NCI-H446 (cell line): ENCODE results near the gene INO80.
"Not testable (repeated sequence)": the region's sequence is repeated elsewhere in the genome, so short reads cannot be mapped to it uniquely, and the experiment has no call there.

Source experiments
- DNase-seq, 2 experiments: peaks; one replicate each; lab custom pipeline; 2025; lab: John Stamatoyannopoulos, UW

The INO80 gene, protein sequence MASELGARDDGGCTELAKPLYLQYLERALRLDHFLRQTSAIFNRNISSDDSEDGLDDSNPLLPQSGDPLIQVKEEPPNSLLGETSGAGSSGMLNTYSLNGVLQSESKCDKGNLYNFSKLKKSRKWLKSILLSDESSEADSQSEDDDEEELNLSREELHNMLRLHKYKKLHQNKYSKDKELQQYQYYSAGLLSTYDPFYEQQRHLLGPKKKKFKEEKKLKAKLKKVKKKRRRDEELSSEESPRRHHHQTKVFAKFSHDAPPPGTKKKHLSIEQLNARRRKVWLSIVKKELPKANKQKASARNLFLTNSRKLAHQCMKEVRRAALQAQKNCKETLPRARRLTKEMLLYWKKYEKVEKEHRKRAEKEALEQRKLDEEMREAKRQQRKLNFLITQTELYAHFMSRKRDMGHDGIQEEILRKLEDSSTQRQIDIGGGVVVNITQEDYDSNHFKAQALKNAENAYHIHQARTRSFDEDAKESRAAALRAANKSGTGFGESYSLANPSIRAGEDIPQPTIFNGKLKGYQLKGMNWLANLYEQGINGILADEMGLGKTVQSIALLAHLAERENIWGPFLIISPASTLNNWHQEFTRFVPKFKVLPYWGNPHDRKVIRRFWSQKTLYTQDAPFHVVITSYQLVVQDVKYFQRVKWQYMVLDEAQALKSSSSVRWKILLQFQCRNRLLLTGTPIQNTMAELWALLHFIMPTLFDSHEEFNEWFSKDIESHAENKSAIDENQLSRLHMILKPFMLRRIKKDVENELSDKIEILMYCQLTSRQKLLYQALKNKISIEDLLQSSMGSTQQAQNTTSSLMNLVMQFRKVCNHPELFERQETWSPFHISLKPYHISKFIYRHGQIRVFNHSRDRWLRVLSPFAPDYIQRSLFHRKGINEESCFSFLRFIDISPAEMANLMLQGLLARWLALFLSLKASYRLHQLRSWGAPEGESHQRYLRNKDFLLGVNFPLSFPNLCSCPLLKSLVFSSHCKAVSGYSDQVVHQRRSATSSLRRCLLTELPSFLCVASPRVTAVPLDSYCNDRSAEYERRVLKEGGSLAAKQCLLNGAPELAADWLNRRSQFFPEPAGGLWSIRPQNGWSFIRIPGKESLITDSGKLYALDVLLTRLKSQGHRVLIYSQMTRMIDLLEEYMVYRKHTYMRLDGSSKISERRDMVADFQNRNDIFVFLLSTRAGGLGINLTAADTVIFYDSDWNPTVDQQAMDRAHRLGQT (N-terminal part only)

DNA sequence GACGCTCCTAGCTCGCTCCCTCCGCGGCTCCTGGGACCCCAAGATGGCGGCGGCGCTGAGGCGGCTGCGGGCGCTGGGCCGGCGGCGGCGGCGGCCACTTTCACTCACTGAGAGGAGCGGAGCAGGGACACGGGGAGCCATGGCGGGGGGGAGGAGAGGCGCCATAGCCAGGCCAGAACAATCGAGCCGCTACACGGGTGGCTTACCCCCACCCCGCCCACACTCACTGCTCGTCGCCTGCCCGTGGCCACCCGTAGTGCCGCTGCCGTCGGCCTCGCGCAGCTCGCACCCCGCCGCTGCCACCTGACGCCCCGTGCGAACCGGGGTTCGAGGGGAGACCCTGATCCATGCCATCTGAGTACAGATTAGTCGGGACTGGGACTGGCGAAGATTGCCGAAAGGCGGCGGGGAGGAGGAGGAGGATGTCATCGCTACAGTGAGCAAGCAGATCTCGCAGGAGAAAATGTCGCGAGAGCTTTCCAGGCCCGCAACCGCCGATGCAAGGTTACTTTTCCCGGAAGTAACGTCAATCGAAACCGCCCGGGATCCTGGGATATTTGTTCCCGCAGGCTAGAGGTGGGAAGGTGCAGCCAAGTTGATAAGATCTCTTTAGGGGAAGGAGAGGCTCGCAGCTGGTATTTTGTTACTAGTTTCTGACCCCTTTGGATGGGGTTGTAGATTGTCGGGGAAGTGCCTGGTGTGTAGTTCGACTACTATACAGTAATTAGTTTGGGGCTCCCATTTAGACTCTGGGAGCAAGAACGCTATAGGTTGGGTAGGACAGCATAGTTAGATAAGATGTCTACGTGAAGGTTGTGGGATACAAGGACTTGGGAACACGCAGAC lies at the start of gene INO80:
TSS of gene INO80 (minus strand) at position 165 of the 846 bp plus-strand sequence. CDS start 19,970 bp downstream, outside the sequence.
- DNase-seq, result peak; percentile 93 to 98

DNA sequence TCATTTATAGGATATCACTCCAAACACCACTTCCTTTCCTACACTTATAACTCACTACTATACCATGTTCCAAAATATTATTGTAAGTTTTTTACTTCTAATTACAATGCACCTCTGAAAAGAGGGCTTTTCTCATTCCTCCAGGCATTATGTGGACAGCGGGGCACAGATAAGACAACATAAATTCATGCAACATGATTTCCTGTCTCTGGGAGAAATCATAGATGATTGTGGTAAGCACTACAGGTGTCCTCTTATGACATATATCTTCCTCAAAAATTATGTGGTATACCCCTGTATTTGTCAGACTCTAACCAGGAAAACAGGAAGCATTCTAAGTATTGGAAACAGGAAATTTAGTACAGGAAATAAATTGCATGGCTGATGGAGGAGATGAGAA lies 45.7 kb upstream of the INO80 start:
- no peak for DNase-seq

DNA sequence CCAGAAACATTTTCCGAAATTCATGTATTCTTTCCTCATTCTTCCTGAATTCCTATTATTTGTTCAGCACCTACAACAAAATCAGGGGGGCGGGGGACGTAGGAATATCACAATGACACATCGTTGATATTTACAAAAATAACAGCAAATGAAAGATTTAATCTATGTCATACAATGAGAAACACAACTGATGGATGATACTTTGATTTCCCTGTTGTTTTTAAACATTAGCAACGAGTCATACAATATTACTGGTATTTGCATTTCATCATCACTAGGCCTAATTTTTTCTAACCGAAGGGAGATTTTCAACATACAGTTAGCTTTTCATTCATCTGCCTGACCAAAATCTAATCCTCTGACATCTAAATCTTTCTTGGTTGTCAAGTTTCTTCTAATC lies 45.3 kb upstream of the INO80 start:
- DNase-seq, result no peak

DNA sequence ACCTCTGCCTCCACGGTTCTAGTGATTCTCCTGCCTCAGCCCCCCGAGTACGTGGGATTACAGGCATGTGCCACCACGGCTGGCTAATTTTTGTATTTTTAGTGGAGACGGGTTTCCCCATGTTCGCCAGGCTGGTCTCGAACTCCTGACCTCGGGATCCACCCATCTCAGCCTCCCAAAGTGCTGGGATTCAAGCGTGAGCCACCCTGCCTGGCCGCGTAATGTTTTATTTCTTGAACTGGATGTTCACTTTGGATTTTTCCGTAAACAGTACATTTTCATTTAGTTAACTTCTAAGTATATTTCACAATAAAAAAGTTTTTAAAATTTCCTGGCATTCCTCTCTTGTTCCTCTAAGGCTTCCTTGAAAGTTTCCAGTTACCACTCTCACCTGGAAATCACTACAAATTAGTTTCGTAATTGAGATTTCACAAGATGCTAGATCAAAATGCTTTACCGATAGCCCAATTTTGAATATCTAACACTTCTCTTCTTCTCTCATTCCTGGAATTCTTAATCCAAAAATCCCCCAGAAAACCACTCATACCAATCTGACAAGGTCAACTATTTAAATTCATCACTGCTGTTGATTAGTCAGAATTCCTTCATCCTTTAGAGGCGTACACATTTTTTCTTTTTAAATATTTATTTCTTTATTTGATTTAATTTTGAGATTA lies 44.7 kb upstream of the INO80 start:
- DNase-seq, result no peak

DNA sequence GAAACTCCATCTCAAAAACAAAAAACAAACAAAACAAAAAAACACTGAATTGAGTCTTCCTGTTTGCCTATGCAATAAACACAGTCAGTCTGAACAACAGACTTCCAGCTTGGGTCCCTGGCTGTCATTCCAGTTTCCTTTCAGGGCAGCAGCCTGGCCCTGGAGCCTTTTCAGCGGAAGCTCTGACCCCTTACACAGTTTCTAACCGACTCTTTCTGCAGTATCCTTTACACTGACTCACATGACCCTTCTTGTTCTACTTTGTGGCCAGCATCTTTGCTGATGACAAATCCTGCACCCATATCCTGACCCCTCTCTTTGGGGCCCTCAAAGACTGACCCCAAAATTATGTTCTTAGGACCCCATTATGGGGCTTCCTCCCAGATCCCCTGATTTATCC lies 38.3 kb upstream of the INO80 start:
- no peak for DNase-seq

DNA sequence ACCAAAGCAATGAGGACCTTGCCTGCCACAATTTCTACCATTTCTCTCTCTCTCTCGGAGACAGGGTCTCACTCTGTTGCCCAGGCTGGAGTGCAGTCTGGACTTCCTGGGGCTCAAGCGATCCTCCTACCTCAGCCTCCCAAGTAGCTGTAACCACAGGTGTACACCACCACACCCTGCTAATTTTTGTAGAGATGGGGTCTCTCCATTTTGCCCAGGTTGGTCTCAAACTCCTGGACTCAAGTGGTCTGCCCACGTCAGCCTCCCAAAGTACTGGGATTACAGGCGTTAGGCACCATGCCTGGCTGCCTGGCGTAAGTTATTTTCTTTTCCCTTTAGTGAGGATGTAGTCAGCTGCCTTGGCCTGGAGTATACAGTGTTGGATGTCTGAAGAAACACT lies 37.7 kb upstream of the INO80 start:
- DNase-seq, result no peak

DNA sequence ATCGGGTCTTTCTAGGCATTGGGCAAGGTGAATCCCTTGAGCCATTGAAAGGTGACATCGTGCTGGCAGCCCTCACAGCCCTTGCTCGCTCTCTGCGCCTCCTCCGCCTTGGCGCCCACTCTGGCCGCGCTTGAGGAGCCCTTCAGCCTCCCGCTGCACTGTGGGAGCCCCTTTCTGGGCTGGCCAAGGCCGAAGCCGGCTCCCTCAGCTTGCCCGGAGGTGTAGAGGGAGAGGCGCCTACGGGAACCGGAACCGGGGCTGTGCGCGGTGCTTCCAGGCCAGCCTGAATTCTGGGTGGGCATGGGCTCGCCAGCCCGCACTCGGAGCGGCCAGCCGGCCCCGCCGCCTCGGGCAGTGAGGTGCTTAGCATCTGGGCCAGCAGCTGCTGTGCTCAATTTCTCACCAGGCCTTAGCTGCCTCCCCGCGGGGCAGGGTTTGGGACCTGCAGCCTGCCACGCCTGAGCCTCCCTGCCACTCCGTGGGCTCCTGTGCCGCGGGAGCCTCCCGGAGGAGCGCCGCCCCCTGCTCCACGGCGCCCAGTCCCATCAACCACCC lies 35.4 kb upstream of the INO80 start:
- no peak for DNase-seq

DNA sequence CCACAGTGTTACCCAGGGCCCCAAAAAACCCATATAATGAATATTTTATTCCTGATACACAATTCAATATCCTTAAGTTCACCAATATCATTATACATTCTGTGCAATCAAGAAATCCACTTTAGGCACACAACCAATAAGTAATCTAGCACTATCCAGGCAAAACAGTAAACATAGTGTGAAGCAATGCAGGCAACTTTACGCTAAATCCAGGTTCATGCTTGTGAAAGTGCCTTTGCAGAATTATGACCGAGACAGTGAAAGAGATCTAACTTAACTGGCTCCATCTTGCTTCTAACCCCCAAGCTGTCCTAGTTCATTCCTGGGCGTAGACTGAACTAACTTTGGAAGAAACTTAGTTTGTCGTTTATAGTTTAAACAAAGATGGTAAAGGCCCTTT lies 34.2 kb upstream of the INO80 start:
- DNase-seq, result no peak

DNA sequence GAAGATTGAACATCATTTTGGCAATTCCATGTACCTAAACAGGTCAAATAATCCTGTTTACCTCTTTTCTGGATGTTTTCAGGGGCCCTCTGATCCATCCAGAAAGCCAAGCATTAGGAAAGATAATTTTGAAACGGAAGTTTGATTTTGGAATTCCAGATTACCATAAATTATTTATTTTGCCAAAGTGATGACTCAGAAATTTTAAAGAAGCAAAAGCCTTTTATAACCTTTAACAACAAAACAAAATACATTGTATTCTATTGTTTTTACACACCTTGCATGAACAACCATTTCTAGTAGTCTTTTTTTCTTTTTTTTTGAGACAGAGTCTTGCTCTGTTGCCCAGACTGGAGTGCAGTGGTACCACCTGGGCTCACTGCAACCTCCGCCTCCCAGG lies 32.0 kb upstream of the INO80 start:
- no peak for DNase-seq

DNA sequence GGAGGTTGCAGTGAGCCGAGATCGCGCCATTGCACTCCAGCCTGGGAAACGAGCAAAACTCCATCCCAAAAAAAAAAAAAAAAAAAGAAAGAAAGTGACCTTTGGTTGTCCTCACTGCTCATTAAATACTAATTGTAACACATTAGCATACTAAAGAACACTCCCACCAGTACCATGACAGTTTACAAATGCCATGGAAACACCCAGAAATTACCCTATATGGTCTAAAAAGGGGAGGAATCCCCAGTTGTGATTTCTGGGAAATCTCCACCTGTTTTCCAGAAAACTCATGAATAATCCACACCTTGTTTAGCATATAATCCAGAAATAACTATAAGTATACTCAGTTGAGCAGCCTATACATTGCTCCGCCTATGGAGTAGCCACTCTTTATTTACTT lies 23.5 kb upstream of the INO80 start:
- DNase-seq, result no peak

DNA sequence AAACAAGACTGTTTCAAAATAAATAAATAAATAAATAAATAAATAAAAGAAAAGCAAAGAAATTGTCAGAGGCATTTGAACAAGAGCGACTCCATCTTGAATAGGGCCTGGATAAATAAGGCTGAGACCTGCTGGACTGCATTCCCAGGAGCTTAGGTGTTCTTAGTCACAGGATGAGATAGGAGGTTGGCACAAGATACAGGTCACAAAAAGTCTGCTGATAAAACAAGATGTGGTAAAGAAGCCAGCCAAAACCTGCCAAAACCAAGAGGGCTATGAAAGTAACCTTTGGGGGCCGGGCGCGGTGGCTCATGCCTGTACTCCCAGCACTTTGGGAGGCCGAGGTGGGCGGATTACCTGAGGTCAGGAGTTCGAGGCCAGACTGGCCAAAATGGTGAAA lies 23.0 kb upstream of the INO80 start:
- DNase-seq, result not testable (repeated sequence)

DNA sequence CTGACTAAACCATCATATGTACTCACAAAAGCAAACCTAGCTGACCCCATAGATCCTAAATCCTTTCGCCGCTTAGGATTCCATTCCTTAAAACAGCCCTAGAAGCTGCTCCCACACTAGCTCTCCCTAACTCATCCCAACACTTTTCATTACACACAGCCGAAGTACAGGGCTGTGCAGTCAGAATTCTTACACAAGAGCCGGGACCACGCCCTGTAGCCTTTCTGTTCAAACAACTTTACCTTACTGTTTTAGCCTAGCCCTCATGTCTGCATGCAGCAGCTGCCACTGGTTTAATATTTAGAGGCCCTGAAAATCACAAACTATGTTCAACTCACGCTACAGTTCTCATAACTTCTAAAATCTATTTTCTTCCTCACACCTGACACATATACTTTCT lies 19.5 kb upstream of the INO80 start:
- not testable (repeated sequence) for DNase-seq

DNA sequence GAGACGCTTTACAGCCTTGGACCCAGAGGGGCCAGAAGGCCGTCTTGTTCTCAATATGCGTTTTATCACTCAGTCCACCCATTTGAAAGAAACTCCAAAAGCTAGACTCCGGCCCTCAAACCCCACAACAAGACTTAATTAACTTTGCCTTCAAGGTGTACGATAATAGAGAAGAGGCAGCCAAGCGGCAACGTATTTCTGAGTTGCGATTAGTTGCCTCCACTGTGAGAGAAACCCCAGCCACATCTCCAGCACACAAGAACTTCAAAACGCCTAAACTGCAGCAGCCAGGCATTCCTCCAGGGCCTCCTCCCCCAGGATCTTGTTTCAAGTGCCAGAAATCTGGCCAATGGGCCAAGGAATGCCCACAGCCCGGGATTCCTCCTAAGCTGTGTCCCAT lies 17.4 kb upstream of the INO80 start:
- DNase-seq, result no peak

DNA sequence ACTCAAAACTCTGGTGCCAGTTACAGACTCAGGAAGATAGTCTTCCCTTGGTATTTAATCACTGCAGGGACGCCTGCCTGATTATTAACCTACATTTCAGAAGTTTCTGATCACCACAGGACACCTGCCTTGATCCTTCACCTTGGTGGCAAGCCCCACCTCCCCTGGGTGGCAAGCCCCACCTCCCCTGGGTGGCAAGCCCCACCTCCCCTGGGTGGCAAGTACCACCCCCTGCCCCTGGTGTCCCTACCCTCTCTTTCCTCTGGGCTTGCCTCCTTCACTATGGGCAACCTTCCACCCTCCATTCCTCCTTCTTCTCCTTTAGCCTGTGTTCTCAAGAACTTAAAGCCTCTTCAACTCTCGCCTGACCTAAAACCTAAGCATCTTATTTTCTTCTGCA lies 16.0 kb upstream of the INO80 start:
- not testable (repeated sequence) for DNase-seq

DNA sequence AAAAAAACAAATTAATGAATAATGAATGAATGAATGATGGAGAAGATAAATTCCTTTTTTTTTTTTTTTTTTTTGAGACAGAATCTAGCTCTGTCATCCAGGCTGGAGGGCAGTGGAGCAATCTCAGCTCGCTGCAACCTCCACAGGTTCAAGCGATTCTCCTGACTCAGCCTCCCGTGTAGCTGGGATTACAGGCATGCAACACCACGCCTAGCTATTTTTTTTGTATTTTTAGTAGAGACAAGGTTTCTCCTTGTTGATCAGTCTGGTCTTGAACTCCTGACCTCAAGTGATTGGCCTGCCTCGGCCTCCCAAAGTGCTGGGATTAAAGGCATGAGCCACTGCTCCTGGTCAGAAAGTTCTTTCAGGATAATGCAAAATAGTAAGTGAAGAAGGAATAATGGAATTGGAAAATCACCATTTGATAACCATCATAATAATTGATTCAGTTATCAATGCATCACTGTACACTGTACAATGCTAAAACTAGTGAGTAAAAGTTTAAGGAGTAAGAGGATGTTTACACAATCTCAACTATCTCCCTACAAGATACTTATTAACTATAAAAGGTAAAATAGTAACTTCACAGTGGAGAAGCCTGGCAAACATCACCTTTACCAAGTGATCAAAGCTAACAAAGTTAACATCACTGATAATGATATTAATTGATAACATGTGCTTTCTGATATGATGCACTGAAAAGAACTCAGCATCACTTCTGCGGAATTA lies 12.3 kb upstream of the INO80 start:
- DNase-seq, result no peak

DNA sequence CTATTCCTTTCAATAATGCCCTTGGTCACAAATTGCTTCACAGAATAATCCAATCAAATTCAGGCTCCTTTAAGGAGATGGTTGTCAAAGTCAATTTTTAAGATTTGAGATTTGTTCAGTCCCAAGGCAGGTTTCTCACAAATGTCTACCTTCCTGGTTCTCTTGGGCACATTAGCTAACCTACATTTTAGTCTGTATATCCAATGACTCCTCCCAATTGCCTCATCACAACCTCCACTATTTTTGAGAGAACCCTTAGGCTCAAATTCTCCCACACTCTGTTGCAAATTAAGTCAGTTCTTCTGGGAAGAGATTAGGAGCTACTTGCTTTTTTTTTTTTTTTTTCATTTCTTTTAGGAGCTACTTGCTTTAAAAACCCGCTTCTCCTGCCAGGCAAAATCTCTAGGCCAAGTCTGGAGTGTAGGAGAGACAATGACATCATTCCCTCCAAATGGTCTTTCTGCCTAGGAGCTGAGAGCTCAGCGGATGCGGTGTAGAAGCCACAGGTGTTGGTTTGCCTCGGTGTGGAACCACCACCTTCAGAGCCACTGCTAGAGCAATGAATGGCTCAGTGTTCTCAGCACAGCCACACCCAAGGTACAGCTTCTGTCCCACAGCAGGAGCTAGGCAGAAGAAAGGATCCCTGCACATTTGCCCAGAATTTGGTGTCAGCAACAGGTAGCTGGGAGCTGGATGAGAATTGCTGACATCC lies 10.0 kb upstream of the INO80 start:
- DNase-seq, result no peak

DNA sequence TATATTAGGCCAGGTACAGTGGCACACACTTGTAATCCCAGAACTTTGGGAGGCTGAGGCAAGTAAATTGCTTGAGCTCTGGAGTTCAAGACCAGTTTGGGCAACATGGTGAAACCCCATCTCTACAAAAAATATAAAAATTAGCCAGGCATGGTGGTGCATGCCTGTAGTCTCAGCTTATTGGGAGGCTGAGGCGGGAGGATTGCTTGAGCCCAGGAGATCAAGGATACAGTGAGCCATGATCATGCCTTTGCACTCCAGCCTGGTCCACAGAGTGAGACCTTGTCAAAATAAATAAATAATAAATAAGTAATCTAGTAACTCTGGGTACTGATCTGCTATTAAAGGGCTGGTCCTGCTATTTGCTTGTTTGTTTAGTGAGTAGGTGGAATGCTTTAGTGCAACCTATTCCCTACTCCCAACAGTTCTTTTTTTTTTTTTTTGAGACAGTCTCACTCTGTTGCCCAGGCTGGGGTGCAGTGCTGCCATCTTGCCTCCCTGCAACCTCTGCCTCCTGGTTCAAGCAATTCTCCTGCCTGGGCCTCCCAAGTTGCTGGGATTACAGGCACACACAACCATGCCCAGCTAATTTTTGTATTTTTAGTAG lies 9.1 kb upstream of the INO80 start:
- DNase-seq, result no peak

DNA sequence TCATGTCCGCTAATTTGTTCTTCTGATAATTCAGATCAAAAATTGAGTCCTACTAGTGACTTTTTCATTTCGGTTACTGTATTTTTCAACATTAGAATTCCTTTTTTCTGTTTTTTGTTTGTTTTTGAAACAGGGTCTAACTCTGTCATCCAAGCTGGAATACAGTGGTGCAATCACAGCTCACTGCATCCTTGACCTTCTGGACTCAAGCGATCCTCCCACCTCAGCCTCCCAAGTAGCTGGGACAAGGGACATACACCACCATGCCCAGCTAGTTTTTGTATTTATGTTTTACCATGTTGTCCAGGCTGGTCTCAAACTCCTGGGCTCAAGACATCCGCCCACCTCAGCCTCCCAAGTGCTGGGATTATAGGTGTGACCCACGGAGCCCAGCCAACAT lies 8.0 kb upstream of the INO80 start:
- DNase-seq, result no peak

DNA sequence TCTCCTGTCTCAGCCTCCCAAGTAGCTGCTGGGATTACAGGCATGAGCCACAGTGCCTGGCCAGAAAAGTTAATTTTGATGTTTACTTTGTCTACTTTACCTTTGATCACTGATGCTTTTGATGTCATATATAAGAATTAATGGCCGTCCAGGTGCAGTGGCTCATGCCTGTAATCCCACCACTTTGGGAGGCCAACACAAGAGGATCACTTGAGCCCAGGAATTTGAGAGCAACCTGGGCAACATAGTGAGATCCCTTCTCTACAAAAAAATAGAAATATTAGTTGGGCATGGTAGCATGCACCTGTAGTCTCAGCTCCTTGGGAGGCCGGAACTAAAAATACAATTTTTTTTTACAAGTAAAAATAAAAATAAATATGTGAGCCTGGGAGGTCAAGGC lies 6.8 kb upstream of the INO80 start:
- DNase-seq, result no peak
